Mesenteric fat pad (tissue), 1 donor: Measurements from ENCODE around the gene KCND1. TPM values are rescaled to one million over a fixed set of nuclear protein-coding genes. Genes with fewer than 3 reads are reported as not detected.
"Not testable (repeated sequence)": the region's sequence is repeated elsewhere in the genome, so short reads cannot be mapped to it uniquely, and the experiment has no call there.

ENCODE experiments used
- DNase-seq: peaks from one replicate; pipeline ENCODE4 v3.0.0-alpha.2; 2020; ENCODE audit warnings: low spot score
- long read RNA-seq: library from polyadenylated mRNA; unstranded; transcript quantifications from one replicate; pipeline ENCODE4 v2.0.0, GENCODE V29; 2020
- total RNA-seq: library from RNA; stranded (reverse); fragmentation: NEBNext Ultra II Directional; extraction: Animal tissue kit (Norgen Biotek cat#: 25700); gene quantifications from one replicate; pipeline ENCODE4 v1.2.1, GENCODE V29; 2021
- donor health status: DM: yes; HTN: yes; CAD: no.

Gene KCND1
- total RNA-seq, result 1.3 TPM
- long read RNA-seq, partial matches to known transcripts, result 2 of 3 reads
- long read RNA-seq, other reads (novel, unspliced or antisense), result 1 of 3 reads

- DNase-seq, result no peak
These were observed at the start of gene KCND1 for GRCh38 chrX:48971249-48972219. TSS of gene KCND1 (minus strand) at chrX:48971844. CDS start at chrX:48970271, 1,573 bp downstream.

- DNase-seq, result no peak
These were observed 48.1 kb upstream of the KCND1 start for GRCh38 chrX:49019599-49020249.

GRCh38 chrX:49019050-49019449, 47.4 kb upstream of the KCND1 start:
- DNase-seq, result no peak

- no peak for DNase-seq
These were observed 32.1 kb upstream of the KCND1 start for GRCh38 chrX:49003696-49004095.

DNA sequence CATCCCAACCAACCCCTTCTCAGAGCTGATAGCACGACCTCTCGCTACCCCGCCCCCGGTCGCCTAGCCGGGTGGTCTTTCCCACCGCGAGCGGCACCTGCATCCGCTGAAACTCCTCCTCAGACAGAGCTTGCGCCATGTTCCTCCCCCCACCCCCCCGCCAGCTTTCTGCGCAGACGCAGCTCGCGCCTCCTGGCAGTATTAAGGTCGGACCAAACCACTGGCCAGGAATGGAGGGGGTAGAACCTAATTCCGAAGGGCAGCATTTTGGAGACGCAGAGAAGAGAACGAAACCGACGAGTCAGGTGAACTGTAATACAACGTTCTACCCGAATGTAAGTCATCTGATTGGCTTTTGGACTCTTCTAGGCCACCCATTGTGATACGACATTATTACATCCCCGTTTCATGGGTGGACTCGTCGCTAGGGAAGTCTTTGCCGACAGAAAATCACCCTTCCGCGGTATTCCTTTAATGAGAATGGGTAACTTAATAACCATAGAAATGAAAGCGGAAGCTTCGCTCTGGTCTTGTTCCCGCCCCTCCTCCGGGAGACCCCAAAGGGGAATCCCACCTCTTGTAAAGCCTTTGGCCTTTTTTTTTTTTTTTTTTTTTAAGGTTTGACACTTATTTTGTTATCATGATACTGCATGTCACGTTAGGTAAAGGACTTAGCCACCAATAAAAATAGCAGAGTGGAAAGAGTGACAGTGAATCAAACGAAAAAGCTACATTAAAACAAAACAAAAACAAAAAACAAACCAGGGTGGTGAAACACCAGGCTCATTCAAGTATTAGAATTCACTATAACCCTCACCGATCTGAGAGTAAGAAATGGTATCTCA, 30.7 kb upstream of the KCND1 start, which contains the start of gene GRIPAP1:
TSS of gene GRIPAP1 (minus strand) at position 174 of the 845 bp plus-strand sequence. CDS start at position 139, 35 bp downstream.
- DNase-seq, result no peak

DNA sequence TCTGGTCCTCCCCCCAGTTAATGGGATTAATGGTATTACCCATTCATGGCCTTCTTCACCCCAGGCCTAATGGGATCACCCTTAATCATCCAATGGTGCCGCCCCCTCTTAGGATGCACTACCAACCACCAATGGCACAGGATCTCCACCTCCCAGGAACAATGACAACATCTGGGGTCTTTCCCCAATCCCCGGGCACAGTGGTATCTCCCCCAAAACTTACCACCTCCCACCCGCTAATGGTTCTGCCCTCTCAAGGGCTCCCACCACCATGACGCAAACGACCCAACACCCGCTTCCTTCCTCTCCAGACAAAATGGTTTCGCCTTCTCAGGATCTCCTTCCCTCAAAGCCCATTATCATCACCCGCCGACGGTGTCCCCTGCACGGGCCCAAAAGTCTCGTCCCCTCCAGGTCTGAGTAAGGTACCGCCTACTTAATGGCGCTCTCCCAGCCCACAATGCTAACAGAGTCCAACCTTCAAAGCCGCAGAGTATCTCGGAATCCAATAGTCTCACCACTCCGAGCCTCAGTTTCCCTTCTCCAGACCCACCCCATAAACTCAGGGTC, 30.0 kb upstream of the KCND1 start:
- no peak for DNase-seq

GRCh38 chrX:49000636-49001035, 29.0 kb upstream of the KCND1 start:
- no peak for DNase-seq

DNA sequence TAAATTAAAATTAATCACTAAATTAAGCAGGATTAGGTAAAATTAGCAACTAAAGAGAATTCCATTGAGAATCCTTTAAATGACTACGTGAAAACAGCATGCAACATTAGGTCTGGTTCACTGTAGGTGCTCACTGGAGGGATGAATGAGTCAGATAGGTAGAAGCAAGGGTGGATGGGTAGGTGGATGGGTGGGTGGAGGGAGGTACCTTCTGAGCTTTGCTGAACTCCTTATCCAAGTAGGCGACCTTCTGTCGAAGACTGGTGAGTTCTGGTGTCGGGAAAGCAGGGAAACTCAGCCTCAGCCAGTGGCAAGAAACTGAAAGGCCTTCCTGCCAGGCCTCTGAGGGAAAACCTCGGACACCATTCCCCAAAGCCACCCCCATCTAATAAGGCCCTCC, 27.4 kb upstream of the KCND1 start:
- DNase-seq, result no peak

- no peak for DNase-seq
These were observed 26.7 kb upstream of the KCND1 start for GRCh38 chrX:48998391-48998790.

GRCh38 chrX:48997865-48998264, 26.2 kb upstream of the KCND1 start:
- no peak for DNase-seq

DNA sequence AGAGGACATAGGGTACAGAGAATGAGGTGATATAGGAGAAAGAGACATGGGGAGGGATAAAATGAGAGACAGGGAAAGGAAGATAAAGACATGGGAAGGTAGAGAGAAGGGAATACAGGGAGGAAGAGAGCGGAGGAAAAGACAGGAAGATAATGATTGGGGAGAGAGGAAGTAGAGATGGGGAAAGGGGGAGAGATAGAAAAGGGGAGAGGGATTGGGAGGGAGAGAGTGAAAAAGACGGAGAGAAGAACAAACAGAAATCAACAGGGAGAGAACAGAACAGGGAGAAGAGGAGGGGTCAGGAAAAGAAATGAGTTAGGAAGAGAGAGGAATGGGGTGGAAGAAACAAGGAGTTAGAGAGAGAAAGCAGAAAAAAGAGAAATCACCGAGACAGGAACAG, 25.8 kb upstream of the KCND1 start:
- DNase-seq, result no peak

- DNase-seq, result no peak
These were observed 25.3 kb upstream of the KCND1 start for GRCh38 chrX:48996969-48997368.

- no peak for DNase-seq
These were observed 20.7 kb upstream of the KCND1 start for GRCh38 chrX:48992341-48992740.

GRCh38 chrX:48989483-48989882, 17.8 kb upstream of the KCND1 start:
- no peak for DNase-seq

GRCh38 chrX:48983896-48984295, 12.3 kb upstream of the KCND1 start:
- no peak for DNase-seq

DNA sequence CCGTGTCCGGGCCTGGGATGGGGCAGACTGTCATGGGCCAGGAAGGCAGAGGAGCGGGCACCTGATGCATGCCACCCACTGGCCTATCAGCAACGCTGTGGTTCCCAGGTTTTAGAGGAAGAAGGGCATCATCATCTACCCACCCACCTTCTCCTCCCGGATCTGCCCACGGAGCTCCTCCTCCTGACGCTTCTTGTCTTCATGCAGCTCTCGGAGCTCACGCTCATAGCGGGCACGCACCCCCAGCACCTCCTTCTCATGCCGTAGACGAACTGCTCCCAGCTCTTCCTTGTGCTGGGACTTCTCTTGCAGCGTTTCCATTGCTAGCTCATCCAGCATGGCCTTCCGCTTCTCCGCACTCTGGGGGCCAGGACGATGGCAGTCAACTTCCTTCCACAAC, 11.4 kb upstream of the KCND1 start:
- DNase-seq, result no peak

DNA sequence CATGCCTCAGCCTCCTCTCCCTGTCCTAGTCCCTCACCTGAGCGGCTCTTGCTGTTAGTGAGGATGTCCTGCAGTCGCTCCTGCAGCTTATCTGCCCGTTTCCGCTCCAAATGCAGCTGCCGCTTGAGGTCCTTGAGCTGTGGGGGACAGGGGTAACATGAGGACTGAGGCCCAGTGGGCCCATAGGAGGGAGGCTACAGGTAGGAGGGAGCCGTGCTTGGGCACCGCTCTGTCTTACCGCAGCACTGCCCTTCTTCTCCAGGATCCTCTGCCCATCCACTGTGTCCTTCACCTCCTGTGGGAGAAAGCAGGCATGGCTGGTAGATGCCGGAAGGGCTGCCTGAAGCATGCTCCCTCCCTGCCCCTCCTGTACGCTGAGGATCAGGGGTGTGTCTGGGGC, 9.5 kb upstream of the KCND1 start:
- no peak for DNase-seq

DNA sequence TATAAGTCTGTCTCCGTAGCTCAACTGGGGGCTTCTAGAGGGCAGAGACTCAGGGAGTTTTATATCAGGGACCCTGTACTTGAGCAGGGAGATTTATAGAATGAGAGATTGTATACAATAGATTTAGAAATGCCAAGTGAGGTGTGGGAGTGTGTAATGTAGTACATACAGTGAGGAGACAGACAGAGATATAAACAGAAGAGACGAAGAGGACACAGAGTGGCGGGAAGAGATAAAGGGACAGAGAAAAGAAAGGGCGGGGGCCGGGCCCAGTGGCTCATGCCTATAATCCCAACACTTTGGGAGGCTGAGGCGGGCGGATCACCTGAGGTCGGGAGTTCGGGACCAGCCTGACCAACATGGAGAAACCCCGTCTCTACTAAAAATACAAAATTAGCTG, 8.7 kb upstream of the KCND1 start:
- not testable (repeated sequence) for DNase-seq

DNA sequence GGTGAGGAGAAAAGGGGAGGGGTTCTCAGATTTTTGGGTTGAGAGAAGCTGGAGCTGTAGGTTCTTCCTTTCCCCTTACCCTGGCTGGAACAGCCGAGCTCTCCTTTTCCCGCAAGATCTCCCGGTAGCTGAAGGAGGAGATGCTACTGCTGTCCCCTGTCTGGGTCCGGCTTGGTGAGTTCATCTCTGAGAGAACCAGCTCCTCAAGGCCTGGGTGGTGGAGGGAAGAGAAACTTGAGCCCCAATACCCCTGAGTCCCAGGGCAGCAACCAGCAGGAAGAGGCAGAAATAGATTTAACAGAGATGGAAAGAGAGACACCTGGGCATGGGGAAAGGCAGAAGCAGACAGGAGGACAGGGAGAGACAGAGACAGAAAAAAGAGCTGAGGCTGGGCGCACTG, 6.6 kb upstream of the KCND1 start:
- DNase-seq, result no peak

DNA sequence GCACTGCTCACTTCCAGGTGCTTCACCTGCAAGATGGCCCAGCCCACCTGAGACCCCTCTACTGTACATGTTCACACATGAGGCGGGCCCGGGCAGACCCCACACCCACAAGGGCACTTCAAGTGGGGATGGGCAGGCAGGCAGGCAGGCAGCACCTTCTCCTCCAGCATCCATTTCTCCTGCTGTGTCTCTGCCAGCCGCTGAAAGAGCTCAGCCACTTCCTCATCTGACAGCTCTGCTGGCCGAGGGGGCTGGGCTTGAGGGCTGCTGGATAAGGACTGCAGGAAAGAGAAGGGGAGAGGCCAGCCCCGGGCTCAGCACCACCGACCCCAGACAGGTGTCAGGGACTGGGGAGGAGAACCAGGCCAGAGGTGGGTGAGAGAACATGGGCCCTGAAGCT, 4.4 kb upstream of the KCND1 start:
- no peak for DNase-seq

DNA sequence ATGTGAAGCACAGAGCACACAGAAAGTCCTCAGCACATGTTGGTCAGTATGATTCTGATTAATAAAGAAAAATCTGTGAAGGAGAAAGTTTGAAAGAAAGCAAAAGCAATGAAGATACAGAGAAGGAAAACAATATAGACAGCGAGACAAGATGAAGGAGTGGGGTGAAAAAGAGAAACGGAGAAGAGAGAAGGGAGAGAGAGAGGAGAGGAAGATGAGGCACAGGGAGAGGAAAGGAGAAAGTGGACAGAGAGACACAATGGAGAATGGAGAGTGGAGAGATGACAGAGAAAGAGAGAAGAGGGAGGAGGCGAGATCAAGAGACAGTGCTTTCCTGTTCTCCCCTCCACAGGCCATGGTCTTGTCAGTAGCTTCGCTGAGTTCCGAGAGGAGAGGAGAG, 3.9 kb upstream of the KCND1 start:
- DNase-seq, result no peak
